DMS53 (cell line): ENCODE data around the gene TNS2.
"Not testable (repeated sequence)": the region's sequence is repeated elsewhere in the genome, so short reads cannot be mapped to it uniquely, and the experiment has no call there.

ENCODE experiments used
- DNase-seq: peaks from one replicate; lab custom pipeline; 2025; lab: John Stamatoyannopoulos, UW

Gene TNS2, protein sequence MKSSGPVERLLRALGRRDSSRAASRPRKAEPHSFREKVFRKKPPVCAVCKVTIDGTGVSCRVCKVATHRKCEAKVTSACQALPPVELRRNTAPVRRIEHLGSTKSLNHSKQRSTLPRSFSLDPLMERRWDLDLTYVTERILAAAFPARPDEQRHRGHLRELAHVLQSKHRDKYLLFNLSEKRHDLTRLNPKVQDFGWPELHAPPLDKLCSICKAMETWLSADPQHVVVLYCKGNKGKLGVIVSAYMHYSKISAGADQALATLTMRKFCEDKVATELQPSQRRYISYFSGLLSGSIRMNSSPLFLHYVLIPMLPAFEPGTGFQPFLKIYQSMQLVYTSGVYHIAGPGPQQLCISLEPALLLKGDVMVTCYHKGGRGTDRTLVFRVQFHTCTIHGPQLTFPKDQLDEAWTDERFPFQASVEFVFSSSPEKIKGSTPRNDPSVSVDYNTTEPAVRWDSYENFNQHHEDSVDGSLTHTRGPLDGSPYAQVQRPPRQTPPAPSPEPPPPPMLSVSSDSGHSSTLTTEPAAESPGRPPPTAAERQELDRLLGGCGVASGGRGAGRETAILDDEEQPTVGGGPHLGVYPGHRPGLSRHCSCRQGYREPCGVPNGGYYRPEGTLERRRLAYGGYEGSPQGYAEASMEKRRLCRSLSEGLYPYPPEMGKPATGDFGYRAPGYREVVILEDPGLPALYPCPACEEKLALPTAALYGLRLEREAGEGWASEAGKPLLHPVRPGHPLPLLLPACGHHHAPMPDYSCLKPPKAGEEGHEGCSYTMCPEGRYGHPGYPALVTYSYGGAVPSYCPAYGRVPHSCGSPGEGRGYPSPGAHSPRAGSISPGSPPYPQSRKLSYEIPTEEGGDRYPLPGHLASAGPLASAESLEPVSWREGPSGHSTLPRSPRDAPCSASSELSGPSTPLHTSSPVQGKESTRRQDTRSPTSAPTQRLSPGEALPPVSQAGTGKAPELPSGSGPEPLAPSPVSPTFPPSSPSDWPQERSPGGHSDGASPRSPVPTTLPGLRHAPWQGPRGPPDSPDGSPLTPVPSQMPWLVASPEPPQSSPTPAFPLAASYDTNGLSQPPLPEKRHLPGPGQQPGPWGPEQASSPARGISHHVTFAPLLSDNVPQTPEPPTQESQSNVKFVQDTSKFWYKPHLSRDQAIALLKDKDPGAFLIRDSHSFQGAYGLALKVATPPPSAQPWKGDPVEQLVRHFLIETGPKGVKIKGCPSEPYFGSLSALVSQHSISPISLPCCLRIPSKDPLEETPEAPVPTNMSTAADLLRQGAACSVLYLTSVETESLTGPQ (N-terminal part only)

DNA sequence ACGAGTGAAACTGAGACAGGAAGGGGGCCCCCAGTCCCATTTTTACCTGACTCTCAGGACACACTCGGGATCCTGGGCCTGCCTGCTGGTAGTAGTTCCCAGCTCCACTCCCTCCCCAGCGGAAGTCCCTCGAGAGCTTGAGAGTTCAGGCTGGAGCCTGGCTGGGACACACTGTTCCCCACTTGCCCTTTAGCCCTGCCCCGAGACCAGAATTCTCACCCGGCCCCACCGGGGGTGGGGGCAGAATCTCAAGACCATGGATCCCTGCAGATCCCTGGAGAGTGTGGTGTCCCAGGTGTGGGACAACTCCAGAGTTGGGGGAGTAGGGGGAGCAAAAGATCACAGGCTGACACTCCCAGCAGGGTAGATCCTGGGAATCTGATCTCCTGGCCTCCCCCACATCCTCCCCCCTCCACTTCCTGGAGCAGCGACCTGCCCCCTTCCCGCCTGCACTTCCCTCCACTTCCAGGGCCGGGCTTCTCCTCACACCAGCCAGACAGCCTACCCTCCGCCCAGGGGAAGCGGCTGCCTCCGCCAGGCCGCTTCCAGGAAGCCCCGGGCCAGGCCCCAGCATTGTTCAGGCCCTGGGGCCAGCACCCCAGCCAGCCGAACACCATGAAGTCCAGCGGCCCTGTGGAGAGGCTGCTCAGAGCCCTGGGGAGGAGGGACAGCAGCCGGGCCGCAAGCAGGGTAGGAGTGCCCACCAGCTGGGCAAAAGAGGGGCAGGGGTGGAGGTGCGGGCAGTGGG, at the start of gene TNS2:
TSS of gene TNS2 (plus strand) at position 495 of the 748 bp plus-strand sequence. CDS start at position 616, 121 bp downstream.
- peak; percentile 73 for DNase-seq

DNA sequence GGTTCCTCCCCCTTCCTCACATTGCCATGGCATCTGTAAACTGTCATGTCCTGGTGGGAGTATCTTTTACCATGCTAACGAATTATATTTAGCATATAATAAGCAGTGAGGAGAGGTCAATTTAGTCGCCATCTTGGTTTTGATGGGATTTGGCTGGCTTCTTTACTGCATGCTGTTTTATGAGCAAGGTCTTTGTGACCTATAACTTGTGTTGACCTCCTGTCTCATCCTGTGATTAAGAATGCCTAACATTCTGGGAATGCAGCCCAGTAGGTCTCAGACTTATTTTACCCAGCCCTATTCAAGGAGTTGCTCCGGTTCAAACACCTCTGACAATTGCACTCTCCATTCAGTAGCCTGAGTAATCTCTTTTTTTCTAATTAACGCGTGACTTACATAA, 45.7 kb upstream of the TNS2 start:
- no peak for DNase-seq

DNA sequence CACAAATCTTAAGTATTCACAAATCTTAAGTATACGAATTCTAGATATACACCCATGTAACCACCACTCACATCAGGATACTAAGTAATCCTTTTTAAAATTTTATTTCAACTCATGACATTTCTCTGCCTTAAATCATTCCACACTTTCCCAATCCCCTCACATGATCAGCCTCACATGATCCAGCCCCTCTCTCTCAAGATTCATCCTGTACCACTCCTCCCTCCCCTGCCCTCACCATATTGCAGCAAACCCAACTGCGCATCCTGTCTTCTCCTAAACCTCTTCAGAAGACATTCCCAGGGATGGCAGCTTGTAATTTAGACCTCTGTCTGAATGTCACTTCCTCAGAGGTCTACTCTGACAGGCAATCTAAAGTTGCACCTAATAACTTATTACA, 45.3 kb upstream of the TNS2 start:
- no peak for DNase-seq

DNA sequence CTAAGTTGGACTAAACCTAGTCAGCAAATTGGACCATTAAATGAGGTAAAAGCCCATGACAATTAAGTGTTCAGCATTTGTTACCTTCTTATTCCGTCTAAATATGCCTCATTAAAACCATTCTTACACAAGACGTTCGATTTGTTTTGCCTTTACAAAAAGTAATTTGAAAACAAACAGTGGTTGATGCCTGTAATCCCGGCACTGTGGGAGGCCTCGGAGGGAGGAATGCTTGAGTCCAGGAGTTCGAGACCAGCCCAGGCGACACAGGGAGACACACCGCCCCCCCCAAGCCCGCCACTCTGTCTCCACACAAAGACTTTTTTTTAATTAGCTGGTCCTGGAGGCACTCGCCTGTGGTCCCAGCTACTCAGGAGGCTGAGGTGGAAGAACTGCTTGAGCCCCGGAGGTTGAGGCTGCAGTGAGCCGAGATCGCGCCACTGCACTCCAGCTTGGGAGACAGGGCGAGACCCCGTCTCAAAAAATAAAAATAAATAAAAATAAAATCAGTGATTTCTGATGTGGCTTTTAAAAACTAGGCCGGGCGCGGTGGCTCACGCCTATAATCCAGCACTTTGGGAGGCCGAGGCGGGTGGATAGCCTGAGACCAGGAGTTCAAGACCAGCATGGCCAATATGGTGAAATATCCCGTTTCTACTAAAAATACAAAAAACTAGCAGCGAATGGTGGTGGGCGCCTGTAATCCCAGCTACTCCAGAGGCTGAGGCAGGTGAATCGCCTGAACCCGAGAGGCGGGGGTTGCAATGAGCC, 44.5 kb upstream of the TNS2 start:
- DNase-seq, result peak; percentile 33

DNA sequence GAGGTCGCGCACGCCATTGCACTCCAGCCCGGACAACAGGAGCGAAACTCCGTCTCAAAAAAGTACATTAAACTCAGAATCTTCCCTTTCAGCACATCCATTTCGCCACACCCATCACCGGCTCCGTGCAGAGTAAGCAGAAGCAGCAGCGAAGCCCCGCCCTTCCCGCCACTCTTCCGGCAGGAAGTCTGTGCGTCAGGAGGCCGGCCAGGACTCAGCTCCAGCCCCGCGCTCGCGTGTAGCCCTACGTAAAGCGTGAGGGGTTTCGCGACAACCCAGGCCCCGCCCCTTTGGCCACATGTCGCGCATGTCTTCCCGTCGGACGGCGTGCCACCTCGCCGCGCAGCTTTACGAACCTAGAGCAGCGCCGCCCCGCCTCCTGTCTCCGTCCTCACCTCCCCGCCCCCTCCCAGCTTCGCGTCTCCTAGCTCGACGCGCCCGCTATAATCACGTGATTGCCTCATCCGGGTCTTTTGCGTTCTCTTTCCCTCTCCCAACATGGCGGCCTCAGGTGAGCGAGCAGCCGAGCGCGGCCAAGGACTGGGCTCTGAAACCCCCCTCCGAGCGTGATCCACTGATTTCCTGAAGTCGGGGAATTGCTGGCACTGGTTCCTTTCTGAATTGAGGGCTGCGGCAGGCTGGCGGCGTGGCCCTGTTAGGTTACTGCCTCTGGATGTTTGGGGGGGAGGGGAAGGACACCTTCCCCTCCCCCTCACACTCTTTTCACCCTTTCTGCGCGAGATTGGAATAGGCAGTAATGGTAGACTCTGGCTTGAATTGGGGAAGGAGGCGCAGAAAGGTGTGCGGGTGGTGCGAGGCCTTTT, 43.7 kb upstream of the TNS2 start, which contains the start of gene EIF4B:
TSS of gene EIF4B (plus strand) at position 471 of the 824 bp plus-strand sequence. CDS start at position 499, 28 bp downstream.
- peak; percentile 100 for DNase-seq

DNA sequence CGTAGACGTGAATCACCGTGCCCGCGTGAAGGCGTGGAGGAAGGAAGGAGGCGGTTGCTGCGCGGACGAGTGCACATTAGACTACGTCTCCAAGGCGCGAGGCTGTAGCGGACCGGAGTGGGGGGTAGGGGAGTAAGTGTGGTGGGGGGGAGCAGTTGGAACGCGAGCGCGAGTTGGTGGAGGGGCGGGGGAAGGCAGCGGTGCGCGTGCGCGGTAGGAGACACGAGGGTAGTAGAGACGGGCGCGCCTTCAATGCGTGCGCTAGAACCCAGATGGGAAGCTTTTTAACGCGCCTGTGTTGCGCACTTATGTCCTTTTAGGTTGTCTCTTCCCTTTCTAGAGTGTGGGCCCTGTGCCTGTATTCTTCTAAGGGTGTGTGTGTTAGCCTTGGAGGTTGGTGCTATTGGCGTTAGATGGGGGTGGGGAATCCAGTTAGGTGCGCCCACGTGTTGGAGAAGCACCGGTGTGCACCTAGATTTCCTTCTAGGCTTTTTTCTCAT, 43.0 kb upstream of the TNS2 start:
- DNase-seq, result peak; percentile 90

DNA sequence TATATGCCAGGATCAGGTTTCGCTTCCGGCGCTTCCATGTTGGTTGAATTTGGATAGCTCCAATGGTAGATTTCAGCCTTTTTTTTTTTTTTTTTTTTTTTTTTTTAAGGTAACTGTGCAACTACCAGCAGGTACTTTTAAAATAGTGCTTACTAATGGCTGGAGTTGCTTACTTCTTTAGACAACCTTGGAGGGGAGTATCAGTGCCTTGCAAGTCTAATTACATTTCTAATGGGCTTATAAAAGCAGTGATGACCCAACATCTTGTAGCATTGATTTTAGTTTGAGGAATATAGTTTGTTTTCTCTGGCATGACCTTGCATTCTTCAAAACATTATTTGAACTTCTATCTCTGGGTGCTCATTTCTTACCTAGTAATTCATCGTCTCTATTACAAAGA, 42.5 kb upstream of the TNS2 start:
- no peak for DNase-seq

DNA sequence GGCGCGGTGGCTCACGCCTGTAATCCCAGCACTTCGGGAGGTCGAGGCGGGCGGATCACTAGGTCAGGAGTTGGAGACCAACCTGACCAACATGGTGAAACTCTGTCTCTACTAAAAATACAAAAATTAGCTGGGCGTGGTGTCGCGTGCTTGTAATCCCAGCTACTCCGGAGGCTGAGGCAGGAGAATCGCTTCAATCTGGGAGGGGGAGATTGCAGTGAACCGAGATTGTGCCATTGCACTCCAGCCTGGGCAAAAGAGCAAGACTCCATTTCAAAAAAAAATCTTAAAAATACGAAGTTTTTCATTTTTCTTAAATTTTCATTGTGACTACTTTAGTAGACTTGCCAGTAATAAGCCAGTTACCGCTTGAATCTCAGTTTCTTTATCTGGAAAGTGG, 41.1 kb upstream of the TNS2 start:
- not testable (repeated sequence) for DNase-seq

DNA sequence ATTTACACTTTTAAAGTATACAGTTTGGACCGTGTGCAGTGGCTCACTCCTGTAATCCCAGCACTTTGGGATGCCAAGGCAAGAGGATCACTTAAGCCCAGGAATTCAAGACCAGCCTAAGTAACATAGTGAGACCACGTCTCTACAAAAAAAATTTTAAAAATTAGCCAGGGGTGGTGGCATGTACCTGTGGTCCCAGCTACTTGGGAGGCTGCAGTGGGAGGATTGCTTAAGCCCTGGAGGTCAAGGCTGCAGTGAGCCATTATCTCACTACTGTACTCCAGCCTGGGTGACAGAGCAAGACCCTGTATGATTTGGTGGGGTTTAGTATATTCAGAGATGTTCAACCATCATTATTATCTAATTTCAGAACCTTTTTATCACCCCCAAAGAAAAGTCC, 38.9 kb upstream of the TNS2 start:
- DNase-seq, result no peak

DNA sequence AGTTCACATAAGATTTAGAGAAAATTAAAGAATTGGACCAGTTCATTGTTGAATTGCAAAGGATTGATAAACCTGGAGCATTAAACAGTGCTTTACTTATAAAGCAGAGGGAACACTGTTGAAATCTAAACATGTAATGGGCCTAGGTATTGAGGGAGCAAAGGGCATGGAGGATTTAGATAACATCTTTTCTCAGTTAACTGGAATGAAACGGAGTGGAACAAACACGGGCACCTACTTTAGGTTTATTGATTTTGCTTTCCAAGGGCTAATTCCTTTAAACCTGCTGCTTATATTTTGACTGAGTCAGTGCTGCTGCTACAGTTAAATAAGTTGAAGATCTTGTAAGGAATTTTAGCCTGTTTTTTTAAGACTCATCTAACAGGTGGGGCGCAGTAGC, 38.0 kb upstream of the TNS2 start:
- no peak for DNase-seq

DNA sequence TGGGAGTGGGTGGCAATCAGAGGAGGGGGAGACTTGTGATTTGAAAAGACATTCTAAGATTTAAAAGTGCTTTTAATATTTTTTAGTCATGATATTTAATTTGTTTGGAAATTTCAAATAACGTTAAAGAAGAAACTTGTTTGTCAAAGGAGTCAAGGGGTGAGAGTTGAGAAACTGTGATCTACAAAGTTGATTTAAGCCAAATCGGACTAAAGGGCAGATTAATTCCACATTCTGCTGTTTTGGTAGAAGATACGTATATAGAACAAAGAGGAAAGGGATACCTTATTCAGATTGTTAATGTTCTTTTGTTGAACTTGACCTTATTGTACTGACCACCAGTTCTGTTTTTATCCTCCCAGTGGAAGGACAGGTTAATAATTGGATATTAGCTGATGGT, 36.9 kb upstream of the TNS2 start:
- DNase-seq, result no peak

DNA sequence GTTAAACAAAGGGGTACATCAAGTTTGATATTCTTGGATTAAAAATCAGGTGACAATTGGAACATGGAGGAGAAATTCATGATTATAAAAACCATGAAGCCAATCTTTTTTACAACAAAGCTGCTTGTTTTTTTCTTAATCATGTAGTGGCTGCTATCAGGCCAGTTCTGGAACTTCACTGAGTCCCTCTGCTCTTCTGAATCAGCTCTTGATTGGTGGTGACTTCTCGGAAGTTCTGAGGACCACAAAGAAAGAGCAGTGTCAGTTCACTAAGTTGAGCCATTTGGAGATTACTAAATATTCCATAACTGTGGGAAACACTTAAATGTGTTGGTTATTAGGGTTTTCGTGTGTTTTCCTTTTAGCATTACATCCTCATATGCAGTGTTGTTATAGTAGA, 35.2 kb upstream of the TNS2 start:
- no peak for DNase-seq

DNA sequence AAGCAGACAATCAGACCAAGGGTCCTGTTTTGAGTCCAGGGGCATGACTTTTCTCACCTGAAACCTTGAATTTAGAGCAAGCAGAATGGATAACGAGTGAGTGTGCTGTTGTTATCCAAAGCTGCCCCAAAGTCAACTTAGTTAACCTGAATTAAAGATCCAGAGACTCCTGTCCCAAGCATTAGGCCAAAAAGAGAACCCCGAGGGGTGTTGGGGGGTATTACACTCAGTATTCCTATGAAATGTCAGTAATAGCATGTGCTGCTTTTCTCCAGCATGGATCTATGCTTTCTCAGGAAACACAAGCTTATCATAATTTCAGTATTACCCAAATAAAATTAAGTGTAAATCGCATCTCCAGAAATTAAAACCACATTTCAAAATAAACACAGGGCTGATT, 24.6 kb upstream of the TNS2 start:
- DNase-seq, result no peak

DNA sequence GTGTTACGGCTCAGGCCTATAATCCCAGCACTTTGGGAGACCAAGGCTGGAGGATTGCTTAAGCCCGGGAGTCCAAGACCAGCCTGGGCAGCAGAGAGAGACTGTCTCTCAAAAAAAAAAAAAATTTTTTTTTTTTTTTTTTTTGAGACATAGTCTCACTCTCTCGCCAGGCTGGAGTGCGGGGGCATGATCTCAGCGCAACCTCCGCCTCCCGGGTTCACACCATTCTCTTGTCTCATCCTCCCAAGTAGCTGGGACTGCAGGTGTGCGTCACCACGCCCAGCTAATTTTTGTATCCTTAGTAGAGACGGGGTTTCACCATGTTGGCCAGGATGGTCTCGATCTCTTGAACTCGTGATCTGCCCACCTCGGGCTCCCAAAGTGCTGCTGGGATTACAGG, 22.9 kb upstream of the TNS2 start:
- not testable (repeated sequence) for DNase-seq

DNA sequence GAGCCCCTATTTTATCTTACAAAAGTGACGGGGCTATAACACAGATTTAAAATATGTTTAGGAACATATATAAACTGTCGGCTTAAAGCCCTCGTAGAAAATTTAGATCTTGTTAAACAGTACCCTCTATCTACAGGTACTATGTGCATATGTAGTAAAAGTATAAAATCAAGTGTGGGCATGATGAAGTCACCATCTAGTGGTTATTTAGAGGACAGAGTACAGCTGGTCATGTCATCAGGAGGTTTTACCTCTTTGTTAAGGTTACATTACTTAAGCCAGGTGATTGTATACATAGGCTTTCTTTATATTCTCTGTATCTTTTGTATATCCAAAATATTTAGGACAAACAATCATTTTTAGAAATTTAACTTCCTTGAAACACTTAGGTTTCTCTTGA, 18.2 kb upstream of the TNS2 start:
- DNase-seq, result peak; percentile 27

DNA sequence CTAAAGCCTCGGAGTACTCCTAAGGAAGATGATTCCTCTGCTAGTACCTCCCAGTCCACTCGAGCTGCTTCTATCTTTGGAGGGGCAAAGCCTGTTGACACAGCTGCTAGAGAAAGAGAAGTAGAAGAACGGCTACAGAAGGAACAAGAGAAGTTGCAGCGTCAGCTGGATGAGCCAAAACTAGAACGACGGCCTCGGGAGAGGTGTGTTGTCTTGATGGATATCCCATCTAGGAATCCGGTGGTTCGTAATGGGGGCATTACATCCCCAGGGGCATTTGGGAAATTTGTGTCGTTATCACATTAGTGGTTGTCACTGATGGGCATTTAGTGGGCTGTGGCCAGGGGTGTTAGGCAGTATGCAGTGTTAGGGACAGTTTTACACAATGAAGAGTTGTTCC, 16.0 kb upstream of the TNS2 start:
- DNase-seq, result not testable (repeated sequence)

DNA sequence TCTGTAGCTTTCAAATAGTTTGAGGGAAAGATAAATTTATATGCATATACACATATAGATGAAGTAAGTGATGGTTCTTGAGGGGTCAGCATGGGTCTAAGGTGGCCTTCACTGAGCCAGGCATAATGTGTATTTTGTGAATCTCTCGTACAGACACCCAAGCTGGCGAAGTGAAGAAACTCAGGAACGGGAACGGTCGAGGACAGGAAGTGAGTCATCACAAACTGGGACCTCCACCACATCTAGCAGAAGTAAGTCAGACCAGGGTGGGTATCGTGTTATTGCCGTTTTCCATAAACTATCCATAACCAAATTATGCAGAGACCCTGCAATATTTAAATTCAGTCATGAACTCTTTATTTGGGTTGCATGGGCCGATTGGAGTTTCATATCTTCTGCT, 15.4 kb upstream of the TNS2 start:
- no peak for DNase-seq

DNA sequence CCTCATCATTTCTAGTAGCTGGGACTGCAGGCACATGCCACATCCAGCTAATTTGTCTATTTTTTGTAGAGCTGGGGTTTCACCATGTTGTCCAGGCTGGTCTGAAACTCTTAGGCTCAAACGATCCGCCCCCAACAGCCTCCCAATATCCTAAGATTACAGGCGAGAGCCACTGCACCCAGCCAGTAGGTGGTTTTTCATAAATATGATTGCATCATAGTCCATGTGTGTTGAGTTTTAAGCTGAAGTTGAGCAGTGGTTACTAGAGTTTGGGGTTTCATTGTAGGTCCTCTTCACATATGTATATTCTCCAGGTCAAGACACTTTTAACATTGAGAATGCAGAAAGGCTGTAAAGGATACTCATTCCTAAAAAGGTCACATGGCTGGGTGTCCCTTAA, 13.1 kb upstream of the TNS2 start:
- no peak for DNase-seq

DNA sequence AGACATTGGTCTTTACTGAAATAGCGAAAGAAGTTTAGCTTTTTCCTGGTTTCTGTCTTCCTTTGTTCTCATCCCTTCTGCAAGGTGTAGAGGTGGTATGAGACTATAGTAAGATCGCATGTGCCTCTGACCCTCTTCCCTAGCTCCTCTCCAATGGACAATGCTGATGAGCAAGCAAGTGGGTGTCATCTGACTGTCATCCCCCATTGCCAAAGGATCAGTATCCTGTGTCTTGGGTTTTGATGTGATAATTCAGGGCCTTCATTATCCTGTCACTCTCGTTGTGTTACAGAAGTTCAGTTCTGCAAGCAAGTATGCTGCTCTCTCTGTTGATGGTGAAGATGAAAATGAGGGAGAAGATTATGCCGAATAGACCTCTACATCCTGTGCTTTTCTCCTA, 10.0 kb upstream of the TNS2 start:
- no peak for DNase-seq
